HepG2 (cell line): ENCODE results near the gene ENAH. TPM values are rescaled to one million over a fixed set of nuclear protein-coding genes. Genes with fewer than 3 reads are reported as not detected.
A peak's percentile ranks its signal among the peaks of the same experiment; 100 is the strongest.

Experiments used
- ARID5B ChIP-seq: IDR thresholded peaks from 2 replicates; pipeline ENCODE4 v1.4.0; 2020; ENCODE audit warnings: mild to moderate bottlenecking, missing genetic modification reagents
- CHCHD3 ChIP-seq: sonication (generic); formaldehyde crosslinking; IDR thresholded peaks from 2 replicates; pipeline ENCODE4 v1.8.0; 2022; ENCODE audit warnings: mild to moderate bottlenecking, missing genetic modification reagents, moderate library complexity
- ETS1 ChIP-seq: sonication (generic); formaldehyde crosslinking; IDR thresholded peaks from 2 replicates; pipeline ENCODE4 v1.4.0; 2020; ENCODE audit warnings: missing genetic modification reagents
- ETV6 ChIP-seq: sonication (generic); formaldehyde crosslinking; conservative IDR thresholded peaks from 2 replicates; pipeline ENCODE4 v1.4.0; 2020; ENCODE audit warnings: missing genetic modification reagents
- GABPB1 ChIP-seq: IDR thresholded peaks from 2 replicates; pipeline ENCODE4 v1.6.1; 2016; ENCODE audit warnings: mild to moderate bottlenecking, missing genetic modification reagents, moderate library complexity, missing compliant biosample characterization
- GATA4 ChIP-seq: sonication (generic); IDR thresholded peaks from 2 replicates; pipeline ENCODE4 v1.6.1; 2016; ENCODE audit warnings: antibody characterized with exemption, low read depth, borderline replicate concordance
- HHEX ChIP-seq: IDR thresholded peaks from 2 replicates; pipeline ENCODE4 v1.6.1; 2016; ENCODE audit warnings: control low read depth
- MAFK ChIP-seq, 2 experiments: IDR thresholded peaks in 1 of 2; conservative IDR thresholded peaks in 1 of 2; 2 replicates each; pipeline ENCODE4 v1.6.1; 2011; ENCODE audit warnings: improper control_type of control experiment in 2 of 2, low read length in 2 of 2
- MEIS2 ChIP-seq: sonication (generic); formaldehyde crosslinking; IDR thresholded peaks from 2 replicates; pipeline ENCODE4 v1.9.0; 2021; ENCODE audit warnings: mild to moderate bottlenecking, missing genetic modification reagents
- MLLT10 ChIP-seq: sonication (generic); formaldehyde crosslinking; IDR thresholded peaks from 2 replicates; pipeline ENCODE4 v1.4.0; 2020; ENCODE audit warnings: missing genetic modification reagents
- NFKBIZ ChIP-seq: IDR thresholded peaks from 2 replicates; pipeline ENCODE4 v1.6.1; 2018; ENCODE audit warnings: missing genetic modification reagents, missing compliant biosample characterization
- POLR2AphosphoS5 ChIP-seq: IDR thresholded peaks from 2 replicates; pipeline ENCODE4 v1.6.1; 2012; ENCODE audit warnings: low read depth, low read length
- PTBP1 ChIP-seq: fragments of 200-400 bp; formaldehyde crosslinking; IDR thresholded peaks from 2 replicates; pipeline ENCODE4 v1.6.1; 2018; ENCODE audit warnings: low read length, low read depth; ENCODE audit not compliant: poor library complexity, severe bottlenecking
- SNAI1 ChIP-seq: sonication (generic); formaldehyde crosslinking; IDR thresholded peaks from 2 replicates; pipeline ENCODE4 v1.5.0; 2020; ENCODE audit warnings: mild to moderate bottlenecking, missing genetic modification reagents, borderline replicate concordance
- U2AF2 ChIP-seq: fragments of 200-400 bp; formaldehyde crosslinking; IDR thresholded peaks from 2 replicates; pipeline ENCODE4 v1.6.1; 2017; ENCODE audit warnings: low read depth, mild to moderate bottlenecking, low read length
- ZBTB42 ChIP-seq: sonication (generic); formaldehyde crosslinking; IDR thresholded peaks from 2 replicates; pipeline ENCODE4 v1.5.0; 2020; ENCODE audit warnings: mild to moderate bottlenecking, missing genetic modification reagents
- ZBTB7B ChIP-seq: sonication (generic); formaldehyde crosslinking; IDR thresholded peaks from 2 replicates; pipeline ENCODE4 v1.4.0; 2020; ENCODE audit warnings: missing genetic modification reagents
- ZFP82 ChIP-seq: sonication (generic); formaldehyde crosslinking; IDR thresholded peaks from 2 replicates; pipeline ENCODE4 v1.5.1; 2020; ENCODE audit warnings: mild to moderate bottlenecking, missing genetic modification reagents, borderline replicate concordance
- ZNF10 ChIP-seq: sonication (generic); formaldehyde crosslinking; IDR thresholded peaks from 2 replicates; pipeline ENCODE4 v1.4.0; 2020; ENCODE audit warnings: mild to moderate bottlenecking, low read depth, missing genetic modification reagents, borderline replicate concordance
- ZNF12 ChIP-seq: sonication (generic); formaldehyde crosslinking; IDR thresholded peaks from 2 replicates; pipeline ENCODE4 v1.5.0; 2020; ENCODE audit warnings: missing genetic modification reagents
- ZNF138 ChIP-seq: sonication (generic); formaldehyde crosslinking; IDR thresholded peaks from 2 replicates; pipeline ENCODE4 v1.5.0; 2020; ENCODE audit warnings: mild to moderate bottlenecking, low read depth, missing genetic modification reagents
- ZNF335 ChIP-seq: sonication (generic); formaldehyde crosslinking; IDR thresholded peaks from 2 replicates; pipeline ENCODE4 v1.4.0; 2020; ENCODE audit warnings: missing genetic modification reagents
- ZNF484 ChIP-seq: sonication (generic); formaldehyde crosslinking; IDR thresholded peaks from 2 replicates; pipeline ENCODE4 v1.5.1; 2020; ENCODE audit warnings: mild to moderate bottlenecking, low read depth, missing genetic modification reagents, borderline replicate concordance
- ZNF605 ChIP-seq: sonication (generic); formaldehyde crosslinking; IDR thresholded peaks from 2 replicates; pipeline ENCODE4 v1.8.0; 2022; ENCODE audit warnings: mild to moderate bottlenecking, missing genetic modification reagents
- ZNF740 ChIP-seq: sonication (generic); formaldehyde crosslinking; IDR thresholded peaks from 2 replicates; pipeline ENCODE4 v1.4.0; 2020; ENCODE audit warnings: missing genetic modification reagents
- ZNF879 ChIP-seq: sonication (generic); formaldehyde crosslinking; IDR thresholded peaks from 2 replicates; pipeline ENCODE4 v1.8.1; 2023; ENCODE audit warnings: missing genetic modification reagents
- ZSCAN20 ChIP-seq: sonication (generic); formaldehyde crosslinking; IDR thresholded peaks from 2 replicates; pipeline ENCODE4 v1.4.0; 2020; ENCODE audit warnings: missing genetic modification reagents, mild to moderate bottlenecking, borderline replicate concordance
- polyA plus RNA-seq, 8 experiments: library from polyadenylated mRNA; depleted of rRNA in 3 of 8; stranded (reverse) in 7 of 8; unstranded in 1 of 8; fragments of >200 nt; fragmentation: Illumina TruSeq in 4 of 8; extraction: Trizol in 4 of 8; gene quantifications; 2 replicates each; pipeline versions ENCODE4 v1.2.1 to v1.2.3, GENCODE V29; 2011 to 2016; ENCODE audit warnings: low read depth in 4 of 8, missing spikeins in 1 of 8, mixed read lengths in 1 of 8; ENCODE audit not compliant: insufficient read depth in 1 of 8
- total RNA-seq, 5 experiments: library from RNA; depleted of rRNA; stranded (reverse); fragments of >200 nt; fragmentation: Illumina TruSeq; extraction: Trizol; gene quantifications; 2 replicates each; pipeline ENCODE4 v1.2.3, GENCODE V29; 2016; ENCODE audit warnings: low read depth in 1 of 5

ENAH gene
- total and polyA plus RNA-seq, 2 of the 13 experiments (the other 11 are each of a cell fraction or from before 2014, with no cell fraction given) = 22.1 to 58.3 TPM

GRCh38 chr1:225474986-225475820 is 177.7 kb downstream of the ENAH start (continued):
- TF ChIP-seq SNAI1 (CRISPR knock-in tag) = no peak
- TF ChIP-seq ZFP82 (CRISPR knock-in tag) = no peak
- TF ChIP-seq MAFK (conservative IDR thresholded peaks at IDR 0.05 in 1 of 2, IDR thresholded peaks at IDR 0.05 in 1 of 2; ENCODE audit: low read length in 2 of 2) = no peak
- TF ChIP-seq CHCHD3 = 0 out of 2 replicates have a peak, but pooled peaks have one; percentile 43
- no peak for TF ChIP-seq ZNF879 (CRISPR knock-in tag)
- TF ChIP-seq ZNF335 (CRISPR knock-in tag) = no peak
- TF ChIP-seq MEIS2 (CRISPR knock-in tag) = peak; percentile 63; the same call in 1 of the 2 replicates
- TF ChIP-seq PTBP1 = no peak
- no peak for TF ChIP-seq ZSCAN20 (CRISPR knock-in tag)
- peak; percentile 63; the same call in 1 of the 2 replicates for TF ChIP-seq ARID5B
- TF ChIP-seq ZNF484 (CRISPR knock-in tag) = no peak
- TF ChIP-seq POLR2AphosphoS5 = no peak
- TF ChIP-seq ZNF740 (CRISPR knock-in tag) = no peak
- TF ChIP-seq HHEX = no peak
- TF ChIP-seq GATA4 = no peak
- TF ChIP-seq NFKBIZ = no peak; the same call in 1 of the 2 replicates
- TF ChIP-seq ETS1 (CRISPR knock-in tag) = no peak
- no peak for TF ChIP-seq MLLT10 (CRISPR knock-in tag)
- peak; percentile 60; the same call in 1 of the 2 replicates for TF ChIP-seq ZBTB7B
- peak; percentile 78 for TF ChIP-seq GABPB1
- TF ChIP-seq ZNF12 (CRISPR knock-in tag) = no peak
- TF ChIP-seq ETV6 (CRISPR knock-in tag) = peak; percentile 31; the same call in 1 of the 2 replicates
- TF ChIP-seq ZNF10 = no peak
- no peak for TF ChIP-seq U2AF2
- TF ChIP-seq ZBTB42 = peak; percentile 58; the same call in 1 of the 2 replicates
- TF ChIP-seq ZNF605 (CRISPR knock-in tag) = no peak
- no peak for TF ChIP-seq ZNF138 (CRISPR knock-in tag)
